IMR-90 (cell line): Measurements from ENCODE around the gene GUCD1. TPM values are rescaled to one million over a fixed set of nuclear protein-coding genes. Genes with fewer than 3 reads are reported as not detected.
A peak's percentile ranks its signal among the peaks of the same experiment; 100 is the strongest.

ENCODE experiments used
- ATAC-seq: fragments of 200-7000 bp; cut with Tn5 transposase; 2 replicates; pipeline ENCODE4 v1.9.1; 2020; ENCODE audit warnings: low read depth, mild to moderate bottlenecking, moderate library complexity
- BruUV-seq: library from RNA; stranded (reverse); fragments of 400-500 nt; replicated peaks from 2 replicates; lab custom pipeline; 2021; lab: Mats Ljungman, UMichigan
- CTCF ChIA-PET: fragments of 300-600 bp; formaldehyde crosslinking; extraction: SDS; loops from one replicate; lab custom pipeline; 2021; ENCODE audit warnings: antibody characterized with exemption; lab: Yijun Ruan, JAX
- POLR2A ChIA-PET: fragments of 300-600 bp; sonication (Branson Sonifier 250); formaldehyde crosslinking; loops from one replicate; lab custom pipeline; 2022; ENCODE audit warnings: antibody characterized with exemption; ENCODE audit not compliant: unreplicated experiment; lab: Charles Lee
- DNase-seq: peaks from one replicate; pipeline ENCODE4 v3.0.0; 2013
- H2AFZ ChIP-seq: replicated peaks from 2 replicates; pipeline ENCODE3; 2013; ENCODE audit warnings: low read length, mild to moderate bottlenecking; ENCODE audit not compliant: poor library complexity
- H2AK5ac ChIP-seq: 2 replicates; pipeline ENCODE4 v1.6.1; 2013; ENCODE audit warnings: low read depth, low read length, inconsistent platforms
- H2AK9ac ChIP-seq: replicated peaks from 2 replicates; pipeline ENCODE3; 2013; ENCODE audit warnings: mild to moderate bottlenecking, low read depth, low read length, moderate library complexity; ENCODE audit not compliant: poor library complexity
- H2BK120ac ChIP-seq: 2 replicates; pipeline ENCODE4 v1.6.1; 2013; ENCODE audit warnings: low read depth, low read length, inconsistent platforms
- H2BK15ac ChIP-seq: 3 replicates; pipeline ENCODE4 v1.6.1; 2013; ENCODE audit warnings: low read depth, low read length, inconsistent platforms
- H2BK20ac ChIP-seq: 2 replicates; pipeline ENCODE4 v1.6.1; 2013; ENCODE audit warnings: low read depth, mild to moderate bottlenecking, inconsistent platforms, low read length, moderate library complexity
- H2BK5ac ChIP-seq: 2 replicates; pipeline ENCODE4 v1.6.1; 2013; ENCODE audit warnings: mild to moderate bottlenecking, low read depth, low read length, inconsistent platforms; ENCODE audit not compliant: poor library complexity, severe bottlenecking
- H3K14ac ChIP-seq: replicated peaks from 2 replicates; pipeline ENCODE4 v1.6.1; 2013; ENCODE audit warnings: low read depth, low read length, inconsistent platforms
- H3K18ac ChIP-seq: 2 replicates; pipeline ENCODE4 v1.6.1; 2013; ENCODE audit warnings: low read depth, low read length, control low read depth
- H3K23ac ChIP-seq: 2 replicates; pipeline ENCODE4 v1.6.1; 2013; ENCODE audit warnings: low read depth, low read length, inconsistent platforms
- H3K27ac ChIP-seq: 2 replicates; pipeline ENCODE4 v1.5.1; 2013; ENCODE audit warnings: mild to moderate bottlenecking, control low read depth, low read length; ENCODE audit not compliant: insufficient read depth
- H3K27me3 ChIP-seq: 2 replicates; pipeline ENCODE4 v1.6.1; 2013; ENCODE audit warnings: low read length; ENCODE audit not compliant: control insufficient read depth, insufficient read depth
- H3K36me3 ChIP-seq: 2 replicates; pipeline ENCODE4 v1.6.1; 2013; ENCODE audit warnings: low read length, mixed read lengths; ENCODE audit not compliant: control insufficient read depth, insufficient read depth
- H3K4ac ChIP-seq: 2 replicates; pipeline ENCODE4 v1.6.1; 2013; ENCODE audit warnings: low read depth, low read length, inconsistent platforms
- H3K4me1 ChIP-seq: 2 replicates; pipeline ENCODE4 v1.6.1; 2013; ENCODE audit warnings: low read length, mixed read lengths; ENCODE audit not compliant: control insufficient read depth, insufficient read depth
- H3K4me2 ChIP-seq: 2 replicates; pipeline ENCODE4 v1.6.1; 2013; ENCODE audit warnings: low read depth, mild to moderate bottlenecking, control low read depth, low read length, moderate library complexity
- H3K4me3 ChIP-seq: 2 replicates; pipeline ENCODE4 v1.5.1; 2013; ENCODE audit warnings: low read depth, mild to moderate bottlenecking, control low read depth, low read length, moderate library complexity; ENCODE audit not compliant: insufficient read depth
- H3K56ac ChIP-seq: 2 replicates; pipeline ENCODE4 v1.6.1; 2013; ENCODE audit warnings: low read length, inconsistent platforms; ENCODE audit not compliant: insufficient read depth; ENCODE audit errors: extremely low read depth
- H3K79me1 ChIP-seq, 2 experiments: 2 replicates each; pipeline ENCODE4 v1.6.1; 2013; ENCODE audit warnings: low read length in 2 of 2, inconsistent platforms in 1 of 2, low read depth in 1 of 2
- H3K9ac ChIP-seq: 2 replicates; pipeline ENCODE4 v1.6.1; 2013; ENCODE audit warnings: low read depth, low read length, control low read depth
- H3K9me1 ChIP-seq: 2 replicates; pipeline ENCODE4 v1.6.1; 2013; ENCODE audit warnings: low read length, inconsistent platforms; ENCODE audit not compliant: insufficient read depth
- H3K9me3 ChIP-seq: 2 replicates; pipeline ENCODE4 v1.6.1; 2013; ENCODE audit warnings: low read length; ENCODE audit not compliant: control insufficient read depth, insufficient read depth
- H4K20me1 ChIP-seq: 2 replicates; pipeline ENCODE4 v1.6.1; 2013; ENCODE audit warnings: low read length, inconsistent platforms; ENCODE audit not compliant: insufficient read depth
- H4K5ac ChIP-seq: 2 replicates; pipeline ENCODE4 v1.6.1; 2013; ENCODE audit warnings: mild to moderate bottlenecking, low read depth, low read length, control low read depth
- H4K8ac ChIP-seq, 2 experiments: 2 replicates each; pipeline ENCODE4 v1.6.1; 2013; ENCODE audit warnings: low read depth in 2 of 2, low read length in 2 of 2, control low read depth in 1 of 2, inconsistent platforms in 1 of 2
- H4K91ac ChIP-seq: 2 replicates; pipeline ENCODE4 v1.6.1; 2013; ENCODE audit warnings: low read depth, low read length, inconsistent platforms; ENCODE audit not compliant: insufficient read depth
- BHLHE40 ChIP-seq: fragments of 150-350 bp; IDR thresholded peaks from 2 replicates; pipeline ENCODE4 v1.6.1; 2016; ENCODE audit warnings: mild to moderate bottlenecking, low read depth, low read length
- CEBPB ChIP-seq: IDR thresholded peaks from 2 replicates; pipeline ENCODE4 v1.6.1; 2012; ENCODE audit warnings: low read depth, low read length, improper control_type of control experiment
- CHD1 ChIP-seq: IDR thresholded peaks from 2 replicates; pipeline ENCODE4 v1.6.1; 2012; ENCODE audit warnings: low read depth, low read length, improper control_type of control experiment
- FOS ChIP-seq: fragments of 150-350 bp; IDR thresholded peaks from 2 replicates; pipeline ENCODE4 v1.6.1; 2016; ENCODE audit warnings: low read depth, low read length
- MAFK ChIP-seq: IDR thresholded peaks from 2 replicates; pipeline ENCODE4 v1.6.1; 2012; ENCODE audit warnings: low read depth, low read length, improper control_type of control experiment
- MAZ ChIP-seq: IDR thresholded peaks from 2 replicates; pipeline ENCODE4 v1.6.1; 2012; ENCODE audit warnings: low read depth, mild to moderate bottlenecking, low read length, improper control_type of control experiment, moderate library complexity, borderline replicate concordance
- MXI1 ChIP-seq: IDR thresholded peaks from 2 replicates; pipeline ENCODE4 v1.6.1; 2012; ENCODE audit warnings: low read depth, mild to moderate bottlenecking, low read length, moderate library complexity, borderline replicate concordance
- NFE2L2 ChIP-seq: fragments of 150-350 bp; IDR thresholded peaks from 2 replicates; pipeline ENCODE4 v1.6.1; 2016; ENCODE audit warnings: low read depth, mild to moderate bottlenecking, low read length
- POLR2A ChIP-seq: IDR thresholded peaks from 2 replicates; pipeline ENCODE4 v1.6.1; 2012; ENCODE audit warnings: mild to moderate bottlenecking, low read depth, low read length
- RAD21 ChIP-seq: IDR thresholded peaks from 2 replicates; pipeline ENCODE4 v1.6.1; 2012; ENCODE audit warnings: low read length, improper control_type of control experiment
- RCOR1 ChIP-seq: IDR thresholded peaks from 2 replicates; pipeline ENCODE4 v1.6.1; 2012; ENCODE audit warnings: mild to moderate bottlenecking, low read length, improper control_type of control experiment; ENCODE audit not compliant: insufficient replicate concordance
- RFX5 ChIP-seq: IDR thresholded peaks from 2 replicates; pipeline ENCODE4 v1.8.0; 2012; ENCODE audit warnings: low read depth, mild to moderate bottlenecking, low read length, moderate library complexity
- SMC3 ChIP-seq: fragments of 150-350 bp; IDR thresholded peaks from 2 replicates; pipeline ENCODE4 v1.6.1; 2016; ENCODE audit warnings: low read depth, mild to moderate bottlenecking, antibody characterized with exemption, low read length, moderate library complexity
- USF2 ChIP-seq: fragments of 150-350 bp; IDR thresholded peaks from 2 replicates; pipeline ENCODE4 v1.6.1; 2017; ENCODE audit warnings: mild to moderate bottlenecking, antibody characterized with exemption, low read length, low read depth
- WGBS, 2 experiments: methylation state at CpG; one replicate each; pipeline versions ENCODE4 v1.1.5 to v1.1.7; 2013; ENCODE audit warnings: missing lambda C conversion rate in 2 of 2; ENCODE audit not compliant: insufficient read length in 1 of 2; ENCODE audit errors: extremely low coverage in 2 of 2; 5-methylcytosine and 5-hydroxymethylcytosine counted together
- dilution Hi-C: fragments of 300-500 bp; cut with HindIII; formaldehyde crosslinking; loops from one replicate; pipeline ENCODE4 v1.14.3; 2018; ENCODE audit warnings: low sequenced_read_pairs; ENCODE audit not compliant: unreplicated experiment
- in situ Hi-C: fragments of 300-500 bp; cut with MboI; formaldehyde crosslinking; loops from 3 replicates; pipeline ENCODE4 v1.14.3; 2019; ENCODE audit warnings: low sequenced_read_pairs, inconsistent platforms, mixed read lengths
- intact Hi-C: fragments of 100-400 bp; cut with micrococcal nuclease; formaldehyde crosslinking; loops from 2 replicates; pipeline ENCODE4 v1.10.0; 2022
- polyA plus RNA-seq, 3 experiments: library from polyadenylated mRNA; depleted of rRNA; stranded (reverse); fragments of >200 nt; gene quantifications; 2 replicates each; pipeline ENCODE4 v1.2.3, GENCODE V29; 2012; ENCODE audit warnings: low replicate concordance in 1 of 3
- total RNA-seq: library from RNA; depleted of rRNA; stranded (reverse); fragments of >200 nt; gene quantifications from 2 replicates; pipeline ENCODE4 v1.2.3, GENCODE V29; 2012
- TF ChIP-seq, protein P1 (sequence below): fragments of 150-350 bp; IDR thresholded peaks from 2 replicates; pipeline ENCODE4 v1.6.1; 2016; ENCODE audit warnings: low read depth, mild to moderate bottlenecking, low read length, moderate library complexity, borderline replicate concordance
- TF ChIP-seq, protein P2 (sequence below): conservative IDR thresholded peaks from 2 replicates; pipeline ENCODE4 v1.5.1; 2012; ENCODE audit warnings: mild to moderate bottlenecking, low read depth, low read length, improper control_type of control experiment

GUCD1 gene
- total and polyA plus RNA-seq, 2 of the 4 experiments (the other 2 are of a cell fraction), result 97.6 to 143 TPM

GRCh38 chr22:24496661-24497060 is 58.3 kb downstream of the GUCD1 start:
- Histone ChIP-seq H2BK20ac (no peak overlapping the region), H3K27me3 (peaks cover 54% of the 10 kb centered on the region), H3K23ac (no peak overlapping the region), H3K4me1 (peaks cover 3% of the 10 kb centered on the region; the same call in 1 of the 2 replicates), H4K20me1 (no peaks in the 10 kb centered on the region), H2BK120ac (no peak overlapping the region), H2AK5ac (no peak overlapping the region), H2AFZ (no peak overlapping the region), H2BK15ac (no peak overlapping the region), H3K18ac (no peak overlapping the region), H4K91ac (no peak overlapping the region), H3K36me3 (no peaks in the 10 kb centered on the region), H3K9me3 (peaks cover 2% of the 10 kb centered on the region; the same call in 1 of the 2 replicates), H3K4me3 (no peak overlapping the region), H3K9ac (no peak overlapping the region), H3K56ac (no peak overlapping the region), H3K79me1 (no peaks in the 10 kb centered on the region), H3K14ac (no peak overlapping the region), H3K9me1 (no peaks in the 10 kb centered on the region), H2BK5ac (no peak overlapping the region), H3K27ac (no peak overlapping the region), H4K5ac (no peak overlapping the region), H2AK9ac (peak overlapping the region; percentile 23), H3K4me2 (no peak overlapping the region), H3K4ac (no peak overlapping the region), H4K8ac (no peak overlapping the region)
- intact Hi-C loops (no loop called here), dilution Hi-C loops (no loop called here), in situ Hi-C loops (no loop called here)
- WGBS, 2 experiments, result 85% methylated on average over 2 of the region's 2 CpGs; no CpG with 5 or more reads in 1 of the 2 experiments
- TF ChIP-seq RCOR1 (no peak), CHD1 (no peak), MAFK (no peak), MXI1 (no peak), CEBPB (no peak), NFE2L2 (no peak), RFX5 (no peak), POLR2A (no peak), FOS (no peak), MAZ (no peak), RAD21 (no peak), BHLHE40 (no peak), SMC3 (no peak), USF2 (no peak)
- TF ChIP-seq, protein P1, sequence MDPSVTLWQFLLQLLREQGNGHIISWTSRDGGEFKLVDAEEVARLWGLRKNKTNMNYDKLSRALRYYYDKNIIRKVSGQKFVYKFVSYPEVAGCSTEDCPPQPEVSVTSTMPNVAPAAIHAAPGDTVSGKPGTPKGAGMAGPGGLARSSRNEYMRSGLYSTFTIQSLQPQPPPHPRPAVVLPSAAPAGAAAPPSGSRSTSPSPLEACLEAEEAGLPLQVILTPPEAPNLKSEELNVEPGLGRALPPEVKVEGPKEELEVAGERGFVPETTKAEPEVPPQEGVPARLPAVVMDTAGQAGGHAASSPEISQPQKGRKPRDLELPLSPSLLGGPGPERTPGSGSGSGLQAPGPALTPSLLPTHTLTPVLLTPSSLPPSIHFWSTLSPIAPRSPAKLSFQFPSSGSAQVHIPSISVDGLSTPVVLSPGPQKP, result no peak
- TF ChIP-seq, protein P2, sequence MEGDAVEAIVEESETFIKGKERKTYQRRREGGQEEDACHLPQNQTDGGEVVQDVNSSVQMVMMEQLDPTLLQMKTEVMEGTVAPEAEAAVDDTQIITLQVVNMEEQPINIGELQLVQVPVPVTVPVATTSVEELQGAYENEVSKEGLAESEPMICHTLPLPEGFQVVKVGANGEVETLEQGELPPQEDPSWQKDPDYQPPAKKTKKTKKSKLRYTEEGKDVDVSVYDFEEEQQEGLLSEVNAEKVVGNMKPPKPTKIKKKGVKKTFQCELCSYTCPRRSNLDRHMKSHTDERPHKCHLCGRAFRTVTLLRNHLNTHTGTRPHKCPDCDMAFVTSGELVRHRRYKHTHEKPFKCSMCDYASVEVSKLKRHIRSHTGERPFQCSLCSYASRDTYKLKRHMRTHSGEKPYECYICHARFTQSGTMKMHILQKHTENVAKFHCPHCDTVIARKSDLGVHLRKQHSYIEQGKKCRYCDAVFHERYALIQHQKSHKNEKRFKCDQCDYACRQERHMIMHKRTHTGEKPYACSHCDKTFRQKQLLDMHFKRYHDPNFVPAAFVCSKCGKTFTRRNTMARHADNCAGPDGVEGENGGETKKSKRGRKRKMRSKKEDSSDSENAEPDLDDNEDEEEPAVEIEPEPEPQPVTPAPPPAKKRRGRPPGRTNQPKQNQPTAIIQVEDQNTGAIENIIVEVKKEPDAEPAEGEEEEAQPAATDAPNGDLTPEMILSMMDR, result no peak
- ChIA-PET CTCF (interaction anchor here (1.0 kb wide), 1 partner anchor 10 kb away, joined by 3 read pairs; no protein-coding TSS in a partner anchor), POLR2A (no interaction called here)
- BruUV-seq, result no TSS peak
- ATAC-seq (no peak), DNase-seq (no peak)
